MM.1S (cell line): Measurements from ENCODE around the gene CD84.
"Not testable (repeated sequence)": the region's sequence is repeated elsewhere in the genome, so short reads cannot be mapped to it uniquely, and the experiment has no call there.

Experiments
- DNase-seq: peaks from one replicate; pipeline ENCODE4 v3.0.0-alpha.2; 2015
- H2AFZ ChIP-seq: fragments of 300-600 bp; sonication (generic); 2 replicates; pipeline ENCODE4 v1.6.0; 2016; ENCODE audit warnings: antibody characterized with exemption, low read length
- H3F3A ChIP-seq: fragments of 300-600 bp; sonication (generic); 2 replicates; pipeline ENCODE4 v1.6.1; 2016; ENCODE audit warnings: mild to moderate bottlenecking, antibody characterized with exemption, low read length, moderate library complexity, mixed read lengths; ENCODE audit not compliant: insufficient read depth
- H3K27ac ChIP-seq: fragments of 300-600 bp; sonication (generic); 2 replicates; pipeline ENCODE4 v1.5.1; 2016; ENCODE audit warnings: mild to moderate bottlenecking, low read length
- H3K27me3 ChIP-seq: fragments of 300-600 bp; sonication (generic); replicated peaks from 2 replicates; pipeline ENCODE4 v1.6.0; 2016; ENCODE audit warnings: low read length; ENCODE audit not compliant: insufficient read depth
- H3K36me3 ChIP-seq: fragments of 300-600 bp; sonication (generic); replicated peaks from 2 replicates; pipeline ENCODE4 v1.6.1; 2016; ENCODE audit warnings: mild to moderate bottlenecking, low read length, mixed read lengths; ENCODE audit not compliant: insufficient read depth
- H3K4me1 ChIP-seq: fragments of 300-600 bp; sonication (generic); 2 replicates; pipeline ENCODE4 v1.6.1; 2016; ENCODE audit warnings: low read length, mixed read lengths
- H3K4me2 ChIP-seq: fragments of 300-600 bp; sonication (generic); 2 replicates; pipeline ENCODE4 v1.6.0; 2016; ENCODE audit warnings: low read depth, low read length
- H3K4me3 ChIP-seq: fragments of 300-600 bp; sonication (generic); 2 replicates; pipeline ENCODE4 v1.5.1; 2016; ENCODE audit warnings: low read length, mixed read lengths
- H3K79me2 ChIP-seq: fragments of 300-600 bp; sonication (generic); 2 replicates; pipeline ENCODE4 v1.6.1; 2016; ENCODE audit warnings: mixed run types, low read length, mixed read lengths
- H3K9ac ChIP-seq: fragments of 300-600 bp; sonication (generic); 2 replicates; pipeline ENCODE4 v1.6.1; 2016; ENCODE audit warnings: low read length, mixed read lengths
- H3K9me2 ChIP-seq: fragments of 300-600 bp; sonication (generic); replicated peaks from 2 replicates; pipeline ENCODE4 v1.6.1; 2016; ENCODE audit warnings: mild to moderate bottlenecking, low read length, mixed read lengths; ENCODE audit not compliant: insufficient read depth
- H3K9me3 ChIP-seq: fragments of 300-600 bp; sonication (generic); replicated peaks from 2 replicates; pipeline ENCODE4 v1.6.1; 2016; ENCODE audit warnings: mild to moderate bottlenecking, low read length, mixed read lengths; ENCODE audit not compliant: insufficient read depth
- H4K20me1 ChIP-seq: fragments of 300-600 bp; sonication (generic); 2 replicates; pipeline ENCODE4 v1.6.1; 2016; ENCODE audit warnings: mild to moderate bottlenecking, low read length, moderate library complexity, mixed read lengths; ENCODE audit not compliant: insufficient read depth
- EZH2 ChIP-seq: fragments of 300-600 bp; sonication (generic); optimal IDR thresholded peaks from 2 replicates; pipeline ENCODE3; 2017; ENCODE audit warnings: low read depth, mild to moderate bottlenecking, antibody characterized with exemption, low read length, mixed read lengths
- EZH2phosphoT487 ChIP-seq: fragments of 300-600 bp; sonication (generic); IDR thresholded peaks from 2 replicates; pipeline ENCODE4 v1.6.1; 2018; ENCODE audit warnings: antibody characterized with exemption, low read length
- TF ChIP-seq, protein P1 (sequence below): fragments of 300-600 bp; sonication (generic); IDR thresholded peaks from 2 replicates; pipeline ENCODE4 v1.5.1; 2016; ENCODE audit warnings: antibody characterized with exemption, low read length, mixed read lengths

CD84 gene, protein sequence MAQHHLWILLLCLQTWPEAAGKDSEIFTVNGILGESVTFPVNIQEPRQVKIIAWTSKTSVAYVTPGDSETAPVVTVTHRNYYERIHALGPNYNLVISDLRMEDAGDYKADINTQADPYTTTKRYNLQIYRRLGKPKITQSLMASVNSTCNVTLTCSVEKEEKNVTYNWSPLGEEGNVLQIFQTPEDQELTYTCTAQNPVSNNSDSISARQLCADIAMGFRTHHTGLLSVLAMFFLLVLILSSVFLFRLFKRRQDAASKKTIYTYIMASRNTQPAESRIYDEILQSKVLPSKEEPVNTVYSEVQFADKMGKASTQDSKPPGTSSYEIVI

DNA sequence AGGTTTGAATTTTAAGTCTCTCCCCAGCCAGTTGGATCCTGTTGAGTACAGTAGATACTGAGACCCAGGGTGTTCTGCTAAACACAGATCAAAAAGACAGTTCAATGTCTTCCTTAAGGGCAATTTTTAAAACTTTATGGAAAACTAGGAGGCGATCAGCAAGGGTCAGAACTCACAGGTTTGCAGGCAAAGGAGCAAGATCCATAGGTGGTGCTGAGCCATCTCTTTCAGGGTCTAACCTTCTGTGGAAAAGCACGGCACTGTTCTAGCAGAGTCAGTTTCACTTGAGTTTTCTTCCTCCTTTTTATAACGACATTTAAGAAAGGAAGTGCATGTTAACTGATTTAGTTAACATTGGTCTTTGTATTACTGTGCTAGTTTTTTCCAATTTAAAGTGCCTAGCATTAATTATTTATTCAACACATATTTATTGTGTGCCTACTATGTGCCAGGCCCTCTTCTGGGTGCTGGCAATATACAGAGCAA, at the start of gene CD84:
Gene CD84, minus strand, starts transcription at position 281 of the 486 bp plus-strand sequence. Its CDS starts 59 bp downstream, at position 222.
- no peaks in the 10 kb centered on the region for H3K9me3 ChIP-seq
- no peaks in the 10 kb centered on the region for H3F3A ChIP-seq
- H2AFZ ChIP-seq, result no peak within 1 kb of the TSS
- no peaks in the 10 kb centered on the region for H3K79me2 ChIP-seq
- no peaks in the 10 kb centered on the region for H3K27me3 ChIP-seq
- H3K9ac ChIP-seq, result no peak within 1 kb of the TSS
- 0 out of 2 replicates have a peak within 1 kb of the TSS, but pooled peaks have one; percentile 0 for H3K4me2 ChIP-seq
- H3K4me3 ChIP-seq, result no peak within 1 kb of the TSS
- H3K9me2 ChIP-seq, result no peaks in the 10 kb centered on the region
- H3K27ac ChIP-seq, result no peak within 1 kb of the TSS
- no peak for DNase-seq
- H3K4me1 ChIP-seq, result no peaks in the 10 kb centered on the region
- no peaks in the 10 kb centered on the region for H4K20me1 ChIP-seq
- H3K36me3 ChIP-seq, result no peaks in the 10 kb centered on the region
- TF ChIP-seq EZH2phosphoT487, result no peak
- no peak for TF ChIP-seq EZH2

DNA sequence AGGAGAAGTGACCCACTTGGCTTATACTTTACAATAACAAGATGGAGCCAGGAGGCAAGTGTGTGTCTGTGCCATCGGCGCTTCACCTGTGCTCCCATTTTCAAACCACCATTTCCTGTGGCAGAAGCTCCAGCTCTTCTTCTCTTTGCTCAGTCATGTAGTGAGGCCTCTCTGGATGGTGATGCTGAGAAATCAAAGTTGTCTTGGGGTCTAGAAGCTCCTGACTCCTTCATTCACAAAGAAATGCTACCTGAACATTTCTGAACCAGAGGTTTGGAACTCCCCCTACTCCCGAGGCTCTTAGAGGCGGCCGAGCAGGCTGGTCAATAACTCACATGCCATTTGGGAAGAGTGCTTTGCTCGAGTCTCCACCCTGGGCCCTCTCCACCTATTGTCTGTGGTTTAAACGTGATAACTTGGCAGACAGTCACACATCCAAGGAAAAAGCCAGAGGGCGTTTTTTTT, 49.5 kb upstream of the CD84 start:
- H3K36me3 ChIP-seq, result no peaks in the 10 kb centered on the region
- H3K9me2 ChIP-seq, result no peaks in the 10 kb centered on the region
- DNase-seq, result no peak
- H3K27me3 ChIP-seq, result no peaks in the 10 kb centered on the region
- peaks cover 49% of the 10 kb centered on the region for H3K4me1 ChIP-seq
- H4K20me1 ChIP-seq, result no peaks in the 10 kb centered on the region
- no peaks in the 10 kb centered on the region for H3K79me2 ChIP-seq
- no peak overlapping the region for H3K27ac ChIP-seq
- no peak overlapping the region for H3K9ac ChIP-seq
- TF ChIP-seq EZH2phosphoT487, result no peak
- TF ChIP-seq, protein P1, sequence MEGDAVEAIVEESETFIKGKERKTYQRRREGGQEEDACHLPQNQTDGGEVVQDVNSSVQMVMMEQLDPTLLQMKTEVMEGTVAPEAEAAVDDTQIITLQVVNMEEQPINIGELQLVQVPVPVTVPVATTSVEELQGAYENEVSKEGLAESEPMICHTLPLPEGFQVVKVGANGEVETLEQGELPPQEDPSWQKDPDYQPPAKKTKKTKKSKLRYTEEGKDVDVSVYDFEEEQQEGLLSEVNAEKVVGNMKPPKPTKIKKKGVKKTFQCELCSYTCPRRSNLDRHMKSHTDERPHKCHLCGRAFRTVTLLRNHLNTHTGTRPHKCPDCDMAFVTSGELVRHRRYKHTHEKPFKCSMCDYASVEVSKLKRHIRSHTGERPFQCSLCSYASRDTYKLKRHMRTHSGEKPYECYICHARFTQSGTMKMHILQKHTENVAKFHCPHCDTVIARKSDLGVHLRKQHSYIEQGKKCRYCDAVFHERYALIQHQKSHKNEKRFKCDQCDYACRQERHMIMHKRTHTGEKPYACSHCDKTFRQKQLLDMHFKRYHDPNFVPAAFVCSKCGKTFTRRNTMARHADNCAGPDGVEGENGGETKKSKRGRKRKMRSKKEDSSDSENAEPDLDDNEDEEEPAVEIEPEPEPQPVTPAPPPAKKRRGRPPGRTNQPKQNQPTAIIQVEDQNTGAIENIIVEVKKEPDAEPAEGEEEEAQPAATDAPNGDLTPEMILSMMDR, result no peak
- TF ChIP-seq EZH2, result no peak
- H3K9me3 ChIP-seq, result no peaks in the 10 kb centered on the region
- H3F3A ChIP-seq, result peaks cover 12% of the 10 kb centered on the region; the same call in 1 of the 2 replicates
- no peak overlapping the region for H2AFZ ChIP-seq
- no peak overlapping the region for H3K4me3 ChIP-seq
- no peak overlapping the region for H3K4me2 ChIP-seq

DNA sequence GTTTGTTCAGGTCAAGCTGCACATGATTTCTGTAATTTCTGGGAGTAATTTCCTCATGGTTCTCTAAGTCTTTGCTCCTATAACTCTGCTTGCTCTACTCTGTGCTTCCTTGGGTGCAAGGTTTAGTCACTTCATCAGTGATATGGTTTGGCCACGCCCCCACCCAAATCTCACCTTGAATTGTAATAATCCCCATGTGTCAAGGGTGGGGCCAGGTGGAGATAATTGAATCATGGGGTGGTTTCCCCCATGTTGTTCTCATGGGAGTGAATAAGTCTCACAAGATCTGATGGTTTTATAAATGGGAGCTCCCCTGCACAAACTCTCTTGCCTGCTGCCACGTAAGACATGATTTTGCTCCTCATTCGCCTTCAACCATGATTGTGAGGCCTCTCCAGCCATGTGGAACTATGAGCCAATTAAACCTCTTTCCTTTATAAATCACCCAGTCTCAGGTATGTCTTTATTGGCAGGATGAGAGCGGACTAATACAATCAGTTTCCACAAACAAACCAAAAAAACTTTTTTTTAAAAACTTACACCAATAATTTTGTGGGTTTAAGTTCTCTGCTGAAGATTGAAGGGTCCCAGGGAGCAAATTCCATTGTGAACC, 48.5 kb upstream of the CD84 start:
- DNase-seq, H3K4me2 ChIP-seq, H3K4me3 ChIP-seq, H4K20me1 ChIP-seq, H3K9ac ChIP-seq, H3K27me3 ChIP-seq, H3K27ac ChIP-seq, H3K79me2 ChIP-seq, H3K9me2 ChIP-seq, H3K9me3 ChIP-seq, H2AFZ ChIP-seq, H3K36me3 ChIP-seq: not testable (repeated sequence)
- peaks cover 59% of the 10 kb centered on the region for H3K4me1 ChIP-seq
- H3F3A ChIP-seq, result peaks cover 12% of the 10 kb centered on the region; the same call in 1 of the 2 replicates

DNA sequence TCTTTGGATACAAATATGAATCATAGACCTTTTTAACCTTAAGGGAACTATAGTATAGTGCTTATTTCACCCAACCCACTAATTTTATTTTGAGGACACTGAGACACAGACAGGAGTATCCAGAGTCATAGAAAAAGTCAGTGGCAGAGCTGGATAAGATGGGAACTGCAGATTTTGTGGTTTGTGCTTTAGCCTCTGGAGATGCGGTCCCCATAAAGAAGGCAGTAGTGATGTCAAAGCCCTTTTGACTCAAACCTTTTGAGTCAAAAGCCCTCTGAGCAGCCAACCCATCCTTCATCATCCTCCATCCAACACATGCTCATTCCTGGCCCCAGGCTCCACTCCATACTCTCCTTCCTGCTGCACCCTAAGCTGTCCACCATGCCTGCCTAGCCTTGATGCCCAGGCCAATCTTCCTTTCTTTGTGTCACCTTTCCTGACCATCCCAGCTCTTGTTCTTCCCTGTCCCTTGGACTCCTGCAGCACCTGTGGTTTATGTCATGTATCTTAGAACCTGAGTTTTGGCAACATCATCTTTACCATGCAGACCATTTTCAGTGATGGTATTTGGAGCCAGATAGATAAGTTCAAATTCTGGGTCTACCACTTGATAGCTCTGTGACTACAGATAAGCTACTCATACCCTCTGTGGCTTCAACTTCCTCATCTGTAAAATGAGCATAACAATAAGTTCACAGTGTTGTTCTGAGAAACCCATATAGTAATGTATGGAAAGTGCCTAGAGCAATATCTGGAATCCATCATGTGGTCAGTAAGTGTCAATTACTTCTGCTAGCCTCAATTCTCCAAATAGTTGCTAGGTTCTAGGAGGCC, 47.4 kb upstream of the CD84 start:
- Histone ChIP-seq H3K9ac (no peak overlapping the region), H2AFZ (no peak overlapping the region), H3K9me3 (no peaks in the 10 kb centered on the region), H3K4me3 (no peak overlapping the region), H3K4me1 (peaks cover 70% of the 10 kb centered on the region), H3K79me2 (no peaks in the 10 kb centered on the region), H3K4me2 (no peak overlapping the region), H3K36me3 (no peaks in the 10 kb centered on the region), H3F3A (peaks cover 12% of the 10 kb centered on the region; the same call in 1 of the 2 replicates), H3K27ac (no peak overlapping the region), H3K9me2 (no peaks in the 10 kb centered on the region), H4K20me1 (no peaks in the 10 kb centered on the region), H3K27me3 (no peaks in the 10 kb centered on the region)
- DNase-seq, result no peak
- TF ChIP-seq EZH2phosphoT487 (no peak), EZH2 (no peak)
- TF ChIP-seq, protein P1, result no peak
